HFFc6 (cell line): ENCODE data around the gene GASK1A. TPM values are rescaled to one million over a fixed set of nuclear protein-coding genes. Genes with fewer than 3 reads are reported as not detected.

ENCODE experiments used
- DNase-seq: peaks from one replicate; pipeline ENCODE4 v3.0.0-alpha.2; 2018
- H3K27ac Mint-ChIP-seq: 2 replicates; pipeline ENCODE4 v1.8.0; 2020; ENCODE audit warnings: mild to moderate bottlenecking, mixed read lengths
- H3K27me3 Mint-ChIP-seq: 2 replicates; pipeline ENCODE4 v1.8.0; 2021; ENCODE audit warnings: mild to moderate bottlenecking, moderate library complexity, mixed read lengths; ENCODE audit not compliant: insufficient read depth
- H3K36me3 Mint-ChIP-seq: 2 replicates; pipeline ENCODE4 v1.8.0; 2021; ENCODE audit warnings: low read depth, mixed read lengths
- H3K4me1 Mint-ChIP-seq: 2 replicates; pipeline ENCODE4 v1.8.0; 2020; ENCODE audit warnings: low read depth, mixed read lengths
- H3K4me3 Mint-ChIP-seq: 2 replicates; pipeline ENCODE4 v1.8.0; 2020; ENCODE audit warnings: mild to moderate bottlenecking, moderate library complexity, mixed read lengths
- H3K9me3 Mint-ChIP-seq: 2 replicates; pipeline ENCODE4 v1.8.0; 2020; ENCODE audit warnings: mild to moderate bottlenecking, mixed read lengths
- total RNA-seq, 6 experiments: library from RNA; stranded (reverse); fragmentation: NEBNext Ultra II Directional; extraction: Animal tissue kit (Norgen Biotek cat#: 25700); gene quantifications; 2 replicates in 1 of 6; 3 replicates in 5 of 6; pipeline ENCODE4 v1.2.3, GENCODE V29; 2021
- TF ChIP-seq, protein P1 (sequence below): fragments of 200-600 bp; sonication (generic); IDR thresholded peaks from 2 replicates; pipeline ENCODE4 v1.5.0; 2021; ENCODE audit warnings: antibody characterized with exemption, mild to moderate bottlenecking

GASK1A gene
- total RNA-seq, 6 experiments from 2014 or later, result not detected

- peaks cover 53% of the 10 kb centered on the region for H3K27me3 Mint-ChIP-seq
- TF ChIP-seq, protein P1, sequence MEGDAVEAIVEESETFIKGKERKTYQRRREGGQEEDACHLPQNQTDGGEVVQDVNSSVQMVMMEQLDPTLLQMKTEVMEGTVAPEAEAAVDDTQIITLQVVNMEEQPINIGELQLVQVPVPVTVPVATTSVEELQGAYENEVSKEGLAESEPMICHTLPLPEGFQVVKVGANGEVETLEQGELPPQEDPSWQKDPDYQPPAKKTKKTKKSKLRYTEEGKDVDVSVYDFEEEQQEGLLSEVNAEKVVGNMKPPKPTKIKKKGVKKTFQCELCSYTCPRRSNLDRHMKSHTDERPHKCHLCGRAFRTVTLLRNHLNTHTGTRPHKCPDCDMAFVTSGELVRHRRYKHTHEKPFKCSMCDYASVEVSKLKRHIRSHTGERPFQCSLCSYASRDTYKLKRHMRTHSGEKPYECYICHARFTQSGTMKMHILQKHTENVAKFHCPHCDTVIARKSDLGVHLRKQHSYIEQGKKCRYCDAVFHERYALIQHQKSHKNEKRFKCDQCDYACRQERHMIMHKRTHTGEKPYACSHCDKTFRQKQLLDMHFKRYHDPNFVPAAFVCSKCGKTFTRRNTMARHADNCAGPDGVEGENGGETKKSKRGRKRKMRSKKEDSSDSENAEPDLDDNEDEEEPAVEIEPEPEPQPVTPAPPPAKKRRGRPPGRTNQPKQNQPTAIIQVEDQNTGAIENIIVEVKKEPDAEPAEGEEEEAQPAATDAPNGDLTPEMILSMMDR, result no peak
These were observed 3.7 kb downstream of the GASK1A start for GRCh38 chr3:42982645-42983412.

DNA sequence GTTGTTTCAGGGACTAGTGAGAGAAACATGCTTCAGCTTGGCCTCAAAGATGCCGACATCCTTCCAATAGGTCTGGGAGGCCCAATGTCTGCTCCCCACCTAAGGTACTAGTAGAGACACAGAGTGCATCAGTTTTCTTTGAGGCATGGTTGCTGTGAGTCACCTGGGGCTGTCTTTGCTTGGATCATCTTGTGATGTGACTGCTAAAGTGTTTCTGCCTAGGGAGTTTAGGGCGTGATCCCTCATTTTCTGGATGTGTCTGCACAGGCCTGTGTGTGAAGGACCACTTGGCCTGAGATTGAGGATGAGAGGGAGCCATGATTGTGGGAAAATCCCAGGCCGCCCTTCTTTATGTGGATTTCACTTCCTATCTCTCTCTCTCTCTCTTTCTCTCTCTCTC is 4.8 kb downstream of the GASK1A start:
- no peaks in the 10 kb centered on the region for H3K4me1 Mint-ChIP-seq
- no peak for DNase-seq
- no peaks in the 10 kb centered on the region for H3K9me3 Mint-ChIP-seq
- no peak overlapping the region for H3K4me3 Mint-ChIP-seq
- TF ChIP-seq, protein P1, result no peak
- H3K36me3 Mint-ChIP-seq, result no peaks in the 10 kb centered on the region
- H3K27ac Mint-ChIP-seq, result no peak overlapping the region
- peaks cover 45% of the 10 kb centered on the region for H3K27me3 Mint-ChIP-seq

More at GRCh38 chr3:42982645-42983412, 3.7 kb downstream of the GASK1A start:
- Mint-ChIP-seq H3K4me3 (no peak overlapping the region), H3K9me3 (peaks cover 4% of the 10 kb centered on the region; the same call in 1 of the 2 replicates), H3K4me1 (no peaks in the 10 kb centered on the region), H3K36me3 (no peaks in the 10 kb centered on the region), H3K27ac (no peak overlapping the region)
- no peak for DNase-seq

GRCh38 chr3:42984701-42985100 is 5.6 kb downstream of the GASK1A start:
- H3K27ac Mint-ChIP-seq, result no peak overlapping the region
- TF ChIP-seq, protein P1, result no peak
- H3K9me3 Mint-ChIP-seq, result no peaks in the 10 kb centered on the region
- H3K4me1 Mint-ChIP-seq, result no peaks in the 10 kb centered on the region
- no peak for DNase-seq
- peaks cover 41% of the 10 kb centered on the region for H3K27me3 Mint-ChIP-seq
- no peaks in the 10 kb centered on the region for H3K36me3 Mint-ChIP-seq
- no peak overlapping the region for H3K4me3 Mint-ChIP-seq

- Mint-ChIP-seq H3K36me3 (no peaks in the 10 kb centered on the region), H3K27ac (no peak overlapping the region), H3K27me3 (peaks cover 31% of the 10 kb centered on the region), H3K4me3 (no peak overlapping the region), H3K9me3 (no peaks in the 10 kb centered on the region), H3K4me1 (no peaks in the 10 kb centered on the region)
- DNase-seq, result no peak
- TF ChIP-seq, protein P1, result no peak
These were observed 9.0 kb downstream of the GASK1A start for GRCh38 chr3:42988097-42988496.

DNA sequence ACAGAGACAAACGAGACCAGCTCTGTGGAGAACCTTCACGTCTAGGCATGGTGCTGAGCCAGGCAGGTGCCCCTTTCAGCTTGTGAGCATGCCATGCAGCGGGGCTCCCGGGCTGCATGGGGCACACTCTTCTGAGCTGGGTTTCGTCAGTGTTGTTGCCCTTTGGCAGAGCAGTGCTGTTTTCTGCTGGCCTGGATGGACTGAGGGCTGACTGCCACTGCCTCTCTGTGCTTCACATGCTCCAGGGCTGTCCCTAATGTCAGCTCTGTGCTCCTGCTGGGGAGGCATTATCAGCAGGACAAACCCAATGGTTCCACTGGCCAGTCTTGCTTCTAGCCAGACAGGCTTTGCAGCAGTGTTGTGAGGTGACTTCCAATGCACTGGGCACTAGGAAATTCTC is 9.5 kb downstream of the GASK1A start:
- TF ChIP-seq, protein P1, result no peak
- no peak for DNase-seq
- Mint-ChIP-seq H3K36me3 (no peaks in the 10 kb centered on the region), H3K27ac (no peak overlapping the region), H3K9me3 (no peaks in the 10 kb centered on the region), H3K27me3 (peaks cover 31% of the 10 kb centered on the region), H3K4me1 (no peaks in the 10 kb centered on the region), H3K4me3 (no peak overlapping the region)
